IMR-90 (cell line): Measurements from ENCODE around the gene NCOA3. TPM values are rescaled to one million over a fixed set of nuclear protein-coding genes. Genes with fewer than 3 reads are reported as not detected.

Source experiments
- ATAC-seq: fragments of 200-7000 bp; cut with Tn5 transposase; 2 replicates; pipeline ENCODE4 v1.9.1; 2020; ENCODE audit warnings: low read depth, mild to moderate bottlenecking, moderate library complexity
- BruUV-seq: library from RNA; stranded (reverse); fragments of 400-500 nt; replicated peaks from 2 replicates; lab custom pipeline; 2021; lab: Mats Ljungman, UMichigan
- CTCF ChIA-PET: fragments of 300-600 bp; formaldehyde crosslinking; extraction: SDS; loops from one replicate; lab custom pipeline; 2021; ENCODE audit warnings: antibody characterized with exemption; lab: Yijun Ruan, JAX
- POLR2A ChIA-PET: fragments of 300-600 bp; sonication (Branson Sonifier 250); formaldehyde crosslinking; loops from one replicate; lab custom pipeline; 2022; ENCODE audit warnings: antibody characterized with exemption; ENCODE audit not compliant: unreplicated experiment; lab: Charles Lee
- DNase-seq: peaks from one replicate; pipeline ENCODE4 v3.0.0; 2013
- H2AFZ ChIP-seq: replicated peaks from 2 replicates; pipeline ENCODE3; 2013; ENCODE audit warnings: low read length, mild to moderate bottlenecking; ENCODE audit not compliant: poor library complexity
- H2AK5ac ChIP-seq: 2 replicates; pipeline ENCODE4 v1.6.1; 2013; ENCODE audit warnings: low read depth, low read length, inconsistent platforms
- H2AK9ac ChIP-seq: replicated peaks from 2 replicates; pipeline ENCODE3; 2013; ENCODE audit warnings: mild to moderate bottlenecking, low read depth, low read length, moderate library complexity; ENCODE audit not compliant: poor library complexity
- H2BK120ac ChIP-seq: 2 replicates; pipeline ENCODE4 v1.6.1; 2013; ENCODE audit warnings: low read depth, low read length, inconsistent platforms
- H2BK15ac ChIP-seq: 3 replicates; pipeline ENCODE4 v1.6.1; 2013; ENCODE audit warnings: low read depth, low read length, inconsistent platforms
- H2BK20ac ChIP-seq: 2 replicates; pipeline ENCODE4 v1.6.1; 2013; ENCODE audit warnings: low read depth, mild to moderate bottlenecking, inconsistent platforms, low read length, moderate library complexity
- H2BK5ac ChIP-seq: 2 replicates; pipeline ENCODE4 v1.6.1; 2013; ENCODE audit warnings: mild to moderate bottlenecking, low read depth, low read length, inconsistent platforms; ENCODE audit not compliant: poor library complexity, severe bottlenecking
- H3K14ac ChIP-seq: replicated peaks from 2 replicates; pipeline ENCODE4 v1.6.1; 2013; ENCODE audit warnings: low read depth, low read length, inconsistent platforms
- H3K18ac ChIP-seq: 2 replicates; pipeline ENCODE4 v1.6.1; 2013; ENCODE audit warnings: low read depth, low read length, control low read depth
- H3K23ac ChIP-seq: 2 replicates; pipeline ENCODE4 v1.6.1; 2013; ENCODE audit warnings: low read depth, low read length, inconsistent platforms
- H3K27ac ChIP-seq: 2 replicates; pipeline ENCODE4 v1.5.1; 2013; ENCODE audit warnings: mild to moderate bottlenecking, control low read depth, low read length; ENCODE audit not compliant: insufficient read depth
- H3K27me3 ChIP-seq: 2 replicates; pipeline ENCODE4 v1.6.1; 2013; ENCODE audit warnings: low read length; ENCODE audit not compliant: control insufficient read depth, insufficient read depth
- H3K36me3 ChIP-seq: 2 replicates; pipeline ENCODE4 v1.6.1; 2013; ENCODE audit warnings: low read length, mixed read lengths; ENCODE audit not compliant: control insufficient read depth, insufficient read depth
- H3K4ac ChIP-seq: 2 replicates; pipeline ENCODE4 v1.6.1; 2013; ENCODE audit warnings: low read depth, low read length, inconsistent platforms
- H3K4me1 ChIP-seq: 2 replicates; pipeline ENCODE4 v1.6.1; 2013; ENCODE audit warnings: low read length, mixed read lengths; ENCODE audit not compliant: control insufficient read depth, insufficient read depth
- H3K4me2 ChIP-seq: 2 replicates; pipeline ENCODE4 v1.6.1; 2013; ENCODE audit warnings: low read depth, mild to moderate bottlenecking, control low read depth, low read length, moderate library complexity
- H3K4me3 ChIP-seq: 2 replicates; pipeline ENCODE4 v1.5.1; 2013; ENCODE audit warnings: low read depth, mild to moderate bottlenecking, control low read depth, low read length, moderate library complexity; ENCODE audit not compliant: insufficient read depth
- H3K56ac ChIP-seq: 2 replicates; pipeline ENCODE4 v1.6.1; 2013; ENCODE audit warnings: low read length, inconsistent platforms; ENCODE audit not compliant: insufficient read depth; ENCODE audit errors: extremely low read depth
- H3K79me1 ChIP-seq, 2 experiments: 2 replicates each; pipeline ENCODE4 v1.6.1; 2013; ENCODE audit warnings: low read length in 2 of 2, inconsistent platforms in 1 of 2, low read depth in 1 of 2
- H3K9ac ChIP-seq: 2 replicates; pipeline ENCODE4 v1.6.1; 2013; ENCODE audit warnings: low read depth, low read length, control low read depth
- H3K9me1 ChIP-seq: 2 replicates; pipeline ENCODE4 v1.6.1; 2013; ENCODE audit warnings: low read length, inconsistent platforms; ENCODE audit not compliant: insufficient read depth
- H3K9me3 ChIP-seq: 2 replicates; pipeline ENCODE4 v1.6.1; 2013; ENCODE audit warnings: low read length; ENCODE audit not compliant: control insufficient read depth, insufficient read depth
- H4K20me1 ChIP-seq: 2 replicates; pipeline ENCODE4 v1.6.1; 2013; ENCODE audit warnings: low read length, inconsistent platforms; ENCODE audit not compliant: insufficient read depth
- H4K5ac ChIP-seq: 2 replicates; pipeline ENCODE4 v1.6.1; 2013; ENCODE audit warnings: mild to moderate bottlenecking, low read depth, low read length, control low read depth
- H4K8ac ChIP-seq, 2 experiments: 2 replicates each; pipeline ENCODE4 v1.6.1; 2013; ENCODE audit warnings: low read depth in 2 of 2, low read length in 2 of 2, control low read depth in 1 of 2, inconsistent platforms in 1 of 2
- H4K91ac ChIP-seq: 2 replicates; pipeline ENCODE4 v1.6.1; 2013; ENCODE audit warnings: low read depth, low read length, inconsistent platforms; ENCODE audit not compliant: insufficient read depth
- CEBPB ChIP-seq: IDR thresholded peaks from 2 replicates; pipeline ENCODE4 v1.6.1; 2012; ENCODE audit warnings: low read depth, low read length, improper control_type of control experiment
- CHD1 ChIP-seq: IDR thresholded peaks from 2 replicates; pipeline ENCODE4 v1.6.1; 2012; ENCODE audit warnings: low read depth, low read length, improper control_type of control experiment
- CTCF ChIP-seq: conservative IDR thresholded peaks from 2 replicates; pipeline ENCODE4 v1.5.1; 2012; ENCODE audit warnings: mild to moderate bottlenecking, low read depth, low read length, improper control_type of control experiment
- ELK1 ChIP-seq: fragments of 150-350 bp; IDR thresholded peaks from 2 replicates; pipeline ENCODE4 v1.6.1; 2016; ENCODE audit warnings: low read depth, mild to moderate bottlenecking, low read length, moderate library complexity, borderline replicate concordance
- FOS ChIP-seq: fragments of 150-350 bp; IDR thresholded peaks from 2 replicates; pipeline ENCODE4 v1.6.1; 2016; ENCODE audit warnings: low read depth, low read length
- MAFK ChIP-seq: IDR thresholded peaks from 2 replicates; pipeline ENCODE4 v1.6.1; 2012; ENCODE audit warnings: low read depth, low read length, improper control_type of control experiment
- MAZ ChIP-seq: IDR thresholded peaks from 2 replicates; pipeline ENCODE4 v1.6.1; 2012; ENCODE audit warnings: low read depth, mild to moderate bottlenecking, low read length, improper control_type of control experiment, moderate library complexity, borderline replicate concordance
- MXI1 ChIP-seq: IDR thresholded peaks from 2 replicates; pipeline ENCODE4 v1.6.1; 2012; ENCODE audit warnings: low read depth, mild to moderate bottlenecking, low read length, moderate library complexity, borderline replicate concordance
- NFE2L2 ChIP-seq: fragments of 150-350 bp; IDR thresholded peaks from 2 replicates; pipeline ENCODE4 v1.6.1; 2016; ENCODE audit warnings: low read depth, mild to moderate bottlenecking, low read length
- POLR2A ChIP-seq: IDR thresholded peaks from 2 replicates; pipeline ENCODE4 v1.6.1; 2012; ENCODE audit warnings: mild to moderate bottlenecking, low read depth, low read length
- RAD21 ChIP-seq: IDR thresholded peaks from 2 replicates; pipeline ENCODE4 v1.6.1; 2012; ENCODE audit warnings: low read length, improper control_type of control experiment
- RFX5 ChIP-seq: IDR thresholded peaks from 2 replicates; pipeline ENCODE4 v1.8.0; 2012; ENCODE audit warnings: low read depth, mild to moderate bottlenecking, low read length, moderate library complexity
- SMC3 ChIP-seq: fragments of 150-350 bp; IDR thresholded peaks from 2 replicates; pipeline ENCODE4 v1.6.1; 2016; ENCODE audit warnings: low read depth, mild to moderate bottlenecking, antibody characterized with exemption, low read length, moderate library complexity
- USF2 ChIP-seq: fragments of 150-350 bp; IDR thresholded peaks from 2 replicates; pipeline ENCODE4 v1.6.1; 2017; ENCODE audit warnings: mild to moderate bottlenecking, antibody characterized with exemption, low read length, low read depth
- WGBS, 2 experiments: methylation state at CpG; one replicate each; pipeline versions ENCODE4 v1.1.5 to v1.1.7; 2013; ENCODE audit warnings: missing lambda C conversion rate in 2 of 2; ENCODE audit not compliant: insufficient read length in 1 of 2; ENCODE audit errors: extremely low coverage in 2 of 2; 5-methylcytosine and 5-hydroxymethylcytosine counted together
- dilution Hi-C: fragments of 300-500 bp; cut with HindIII; formaldehyde crosslinking; loops from one replicate; pipeline ENCODE4 v1.14.3; 2018; ENCODE audit warnings: low sequenced_read_pairs; ENCODE audit not compliant: unreplicated experiment
- in situ Hi-C: fragments of 300-500 bp; cut with MboI; formaldehyde crosslinking; loops from 3 replicates; pipeline ENCODE4 v1.14.3; 2019; ENCODE audit warnings: low sequenced_read_pairs, inconsistent platforms, mixed read lengths
- intact Hi-C: fragments of 100-400 bp; cut with micrococcal nuclease; formaldehyde crosslinking; loops from 2 replicates; pipeline ENCODE4 v1.10.0; 2022
- polyA plus RNA-seq, 3 experiments: library from polyadenylated mRNA; depleted of rRNA; stranded (reverse); fragments of >200 nt; gene quantifications; 2 replicates each; pipeline ENCODE4 v1.2.3, GENCODE V29; 2012; ENCODE audit warnings: low replicate concordance in 1 of 3
- total RNA-seq: library from RNA; depleted of rRNA; stranded (reverse); fragments of >200 nt; gene quantifications from 2 replicates; pipeline ENCODE4 v1.2.3, GENCODE V29; 2012

NCOA3 gene
- total and polyA plus RNA-seq, 2 of the 4 experiments (the other 2 are of a cell fraction): 8.8 to 29.0 TPM

- Histone ChIP-seq H3K4me3 (no peak overlapping the region), H4K91ac (no peak overlapping the region), H3K18ac (no peak overlapping the region), H2BK20ac (no peak overlapping the region), H3K79me1 (no peaks in the 10 kb centered on the region), H2BK15ac (no peak overlapping the region), H2AK9ac (no peak overlapping the region), H3K14ac (no peak overlapping the region), H4K5ac (no peak overlapping the region), H2AK5ac (no peak overlapping the region), H4K20me1 (no peaks in the 10 kb centered on the region), H3K27me3 (peaks cover 8% of the 10 kb centered on the region), H3K9me3 (no peaks in the 10 kb centered on the region), H2AFZ (no peak overlapping the region), H3K23ac (no peak overlapping the region), H2BK120ac (no peak overlapping the region), H3K9ac (no peak overlapping the region), H3K4ac (no peak overlapping the region), H4K8ac (no peak overlapping the region), H3K36me3 (no peaks in the 10 kb centered on the region), H3K4me2 (no peak overlapping the region), H2BK5ac (no peak overlapping the region), H3K27ac (no peak overlapping the region), H3K9me1 (no peaks in the 10 kb centered on the region), H3K56ac (no peak overlapping the region), H3K4me1 (no peaks in the 10 kb centered on the region)
- dilution Hi-C loops (no loop called here), intact Hi-C loops (no loop called here), in situ Hi-C loops (loop anchor here (5.0 to 25.0 kb wide), 2 partner anchors 947 to 1242 kb away; partner anchors contain the start of gene ARFGEF2)
- ChIA-PET CTCF (interaction anchor here (1.1 kb wide), 1 partner anchor 625 kb away, joined by 3 read pairs; no protein-coding TSS in a partner anchor), POLR2A (no interaction called here)
- DNase-seq (no peak), ATAC-seq (no peak)
- WGBS, 2 experiments: 74% methylated on average over 4 of the region's 22 CpGs; no CpG with 5 or more reads in 1 of the 2 experiments
- BruUV-seq: no TSS peak
- TF ChIP-seq POLR2A (no peak), CTCF (no peak), USF2 (no peak), CEBPB (no peak), NFE2L2 (no peak), CHD1 (no peak), RAD21 (no peak), MAFK (no peak), MXI1 (no peak), ELK1 (no peak), FOS (no peak), MAZ (no peak), RFX5 (no peak), SMC3 (no peak)
Measured at GRCh38 chr20:47669927-47670890, 168.5 kb downstream of the NCOA3 start.
